Spinal cord (tissue), 10 donors: Measurements from ENCODE around the gene PCSK7. TPM values are rescaled to one million over a fixed set of nuclear protein-coding genes. Genes with fewer than 3 reads are reported as not detected.

Experiments used
- DNase-seq, 6 donors: peaks; one replicate each; pipeline versions ENCODE4 v3.0.0 to v3.0.0-alpha.2; 2013 to 2015; ENCODE audit warnings: low spot score in 6 of 6, low read depth in 4 of 6
- H3K27ac ChIP-seq: one replicate; pipeline ENCODE4 v1.5.1; 2013; ENCODE audit warnings: low read depth, low read length, control low read depth
- H3K27me3 ChIP-seq: one replicate; pipeline ENCODE4 v1.6.1; 2013; ENCODE audit warnings: low read length; ENCODE audit not compliant: control insufficient read depth, insufficient read depth
- H3K36me3 ChIP-seq: one replicate; pipeline ENCODE4 v1.6.1; 2013; ENCODE audit warnings: low read length; ENCODE audit not compliant: control insufficient read depth, insufficient read depth
- H3K4me1 ChIP-seq: one replicate; pipeline ENCODE4 v1.6.1; 2013; ENCODE audit warnings: low read length; ENCODE audit not compliant: control insufficient read depth, insufficient read depth
- H3K4me3 ChIP-seq: one replicate; pipeline ENCODE4 v1.5.1; 2013; ENCODE audit warnings: low read depth, low read length, control low read depth
- H3K9me3 ChIP-seq: one replicate; pipeline ENCODE4 v1.6.1; 2013; ENCODE audit warnings: low read length; ENCODE audit not compliant: control insufficient read depth, insufficient read depth
- WGBS: methylation state at CpG from one replicate; pipeline ENCODE4 v1.1.5; 2013; ENCODE audit warnings: missing lambda C conversion rate; ENCODE audit not compliant: insufficient coverage; 5-methylcytosine and 5-hydroxymethylcytosine counted together
- polyA plus RNA-seq, 2 donors: library from polyadenylated mRNA; unstranded; fragments of 120-200 nt; gene quantifications; one replicate each; pipeline ENCODE4 v1.2.1, GENCODE V29; 2013; ENCODE audit not compliant: insufficient read length in 2 of 2
- total RNA-seq, 2 donors: library from RNA; depleted of rRNA in 1 of 2; stranded (reverse); fragments of 120-200 nt in 1 of 2; fragments of >200 nt in 1 of 2; gene quantifications; one replicate each; pipeline versions ENCODE4 v1.2.3 to v1.2.4, GENCODE V29; 2013 to 2014
- donor health status: healthy.

PCSK7 gene
- total and polyA plus RNA-seq, 4 donors, result 24.8 to 59.6 (median 32.7) TPM

DNA sequence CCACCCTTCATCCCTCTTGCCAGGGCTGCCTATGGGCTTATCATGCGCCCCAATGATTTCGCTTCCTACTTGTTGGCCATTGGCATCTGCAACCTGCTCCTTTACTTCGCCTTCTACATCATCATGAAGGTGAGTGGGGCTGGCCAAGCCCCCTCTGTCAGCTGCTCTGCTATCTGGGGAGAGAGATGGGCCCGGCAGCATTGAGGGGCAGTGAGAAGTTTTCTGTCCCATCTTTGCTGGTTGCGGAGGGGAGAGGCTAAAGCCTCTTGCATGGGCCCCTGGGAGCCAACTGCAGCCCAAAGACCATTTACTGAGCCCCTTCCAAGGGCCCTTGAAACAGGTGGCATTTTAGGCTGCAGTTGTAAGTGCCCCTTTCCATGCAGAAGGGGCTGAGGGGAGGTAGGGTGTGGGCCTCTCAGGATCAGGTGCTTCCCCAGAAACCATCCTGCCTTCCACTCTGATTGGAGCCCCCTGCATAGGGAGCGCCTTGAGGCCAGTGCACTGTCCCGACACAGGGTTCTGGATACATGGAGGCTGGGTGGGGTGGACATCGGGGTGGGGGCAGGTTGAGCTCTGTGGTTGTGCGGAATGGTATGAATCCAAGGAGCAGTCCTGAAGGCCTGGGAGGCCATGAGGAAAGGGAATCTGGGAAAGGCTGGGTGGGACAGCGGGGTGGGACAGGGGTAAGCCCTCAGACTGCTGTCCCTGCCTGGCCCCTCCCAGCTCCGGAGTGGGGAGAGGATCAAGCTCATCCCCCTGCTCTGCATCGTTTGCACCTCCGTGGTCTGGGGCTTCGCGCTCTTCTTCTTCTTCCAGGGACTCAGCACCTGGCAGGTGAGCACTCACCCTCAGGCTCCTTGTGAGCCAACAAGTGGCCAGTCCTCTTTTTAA lies 38.5 kb downstream of the PCSK7 start:
- Histone ChIP-seq H3K4me3 (no peak overlapping the region), H3K27me3 (no peaks in the 10 kb centered on the region), H3K9me3 (no peaks in the 10 kb centered on the region), H3K27ac (no peak overlapping the region), H3K36me3 (peaks cover 94% of the 10 kb centered on the region), H3K4me1 (peaks cover 2% of the 10 kb centered on the region)
- no peak for DNase-seq
- 96% methylated on average over 13 of the region's 15 CpGs for WGBS

DNA sequence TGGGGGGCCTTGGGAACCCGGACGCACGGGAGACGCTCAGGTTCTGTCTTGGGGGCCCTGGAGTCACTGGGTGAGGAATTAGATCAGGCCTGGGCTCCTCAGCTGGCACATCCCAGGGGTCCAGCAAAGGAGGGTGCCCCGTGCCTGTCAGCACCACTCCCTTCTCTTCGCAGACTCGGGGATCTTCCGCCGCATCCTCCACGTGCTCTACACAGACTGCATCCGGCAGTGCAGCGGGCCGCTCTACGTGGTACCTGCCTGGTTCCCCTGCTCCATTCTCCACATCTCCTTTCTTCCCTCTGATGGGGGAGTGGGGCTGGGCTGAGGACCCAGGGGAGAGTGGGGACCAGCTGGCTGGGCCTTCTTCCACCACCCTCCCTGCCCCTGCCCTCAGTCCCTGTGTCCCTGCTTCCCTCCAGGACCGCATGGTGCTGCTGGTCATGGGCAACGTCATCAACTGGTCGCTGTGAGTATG lies 39.4 kb downstream of the PCSK7 start:
- H3K27ac ChIP-seq, result no peak overlapping the region

DNA sequence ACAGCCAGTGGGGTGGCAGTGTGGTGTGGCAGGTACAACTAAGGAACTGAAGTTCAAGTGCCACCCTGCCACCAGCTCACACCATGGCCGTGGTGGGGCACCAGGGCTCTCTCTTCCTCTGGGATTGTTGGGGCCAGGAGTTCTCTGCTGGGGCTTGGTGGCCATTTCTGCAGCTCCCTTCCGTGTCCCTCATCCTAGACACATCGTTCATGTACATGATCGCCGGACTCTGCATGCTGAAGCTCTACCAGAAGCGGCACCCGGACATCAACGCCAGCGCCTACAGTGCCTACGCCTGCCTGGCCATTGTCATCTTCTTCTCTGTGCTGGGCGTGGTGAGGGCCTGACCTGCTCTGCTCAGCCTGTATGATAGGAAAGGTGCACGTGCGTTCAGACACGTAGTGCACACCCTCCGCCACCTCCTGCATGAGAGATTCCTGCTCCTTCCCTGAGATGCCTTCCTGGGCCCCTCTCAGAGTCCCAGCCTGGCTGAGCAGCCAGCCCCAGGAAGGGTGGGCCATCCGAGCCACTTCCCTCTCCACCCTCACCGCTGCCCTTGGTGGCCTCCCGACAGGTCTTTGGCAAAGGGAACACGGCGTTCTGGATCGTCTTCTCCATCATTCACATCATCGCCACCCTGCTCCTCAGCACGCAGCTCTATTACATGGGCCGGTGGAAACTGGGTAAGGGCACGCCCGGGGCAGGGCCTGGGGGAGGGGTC lies 40.0 kb downstream of the PCSK7 start:
- Histone ChIP-seq H3K27ac (no peak overlapping the region), H3K36me3 (peaks cover 99% of the 10 kb centered on the region), H3K4me3 (no peak overlapping the region), H3K4me1 (no peaks in the 10 kb centered on the region), H3K9me3 (no peaks in the 10 kb centered on the region), H3K27me3 (no peaks in the 10 kb centered on the region)
- 93% methylated on average over 24 of the region's 26 CpGs for WGBS
- no peak for DNase-seq

More for the DNA sequence above, 39.4 kb downstream of the PCSK7 start:
- Histone ChIP-seq H3K27me3 (no peaks in the 10 kb centered on the region), H3K4me1 (no peaks in the 10 kb centered on the region), H3K4me3 (no peak overlapping the region), H3K9me3 (no peaks in the 10 kb centered on the region), H3K36me3 (peaks cover 98% of the 10 kb centered on the region)
- WGBS, result 91% methylated on average over 10 of the region's 17 CpGs
- DNase-seq, result no peak

DNA sequence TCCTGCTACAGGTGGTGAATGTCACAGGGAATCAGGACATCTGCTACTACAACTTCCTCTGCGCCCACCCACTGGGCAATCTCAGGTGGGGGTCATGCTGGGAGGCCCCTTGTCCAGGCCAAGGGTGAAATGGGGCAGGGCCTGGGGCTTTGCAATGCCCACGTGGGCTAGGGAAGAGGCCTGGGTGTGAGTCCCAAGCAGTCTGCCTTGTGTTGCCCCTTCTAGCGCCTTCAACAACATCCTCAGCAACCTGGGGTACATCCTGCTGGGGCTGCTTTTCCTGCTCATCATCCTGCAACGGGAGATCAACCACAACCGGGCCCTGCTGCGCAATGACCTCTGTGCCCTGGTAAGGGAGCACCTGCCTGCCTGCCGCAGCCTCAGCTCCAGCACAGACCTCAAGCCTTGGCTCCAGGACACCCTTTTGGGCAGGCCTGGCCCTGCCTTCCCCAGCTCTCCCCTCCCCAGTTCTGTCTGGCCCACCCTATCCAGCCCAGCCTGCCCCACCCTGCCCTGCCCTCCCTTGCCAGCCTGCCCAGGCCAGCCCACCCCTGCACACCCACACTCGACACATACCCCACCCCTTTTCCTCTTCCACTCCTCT lies 41.8 kb downstream of the PCSK7 start:
- no peak for DNase-seq
- Histone ChIP-seq H3K4me3 (no peak overlapping the region), H3K4me1 (no peaks in the 10 kb centered on the region), H3K36me3 (peaks cover 99% of the 10 kb centered on the region), H3K27me3 (no peaks in the 10 kb centered on the region), H3K27ac (no peak overlapping the region), H3K9me3 (no peaks in the 10 kb centered on the region)
- 85% methylated on average over 8 of the region's 8 CpGs for WGBS

DNA sequence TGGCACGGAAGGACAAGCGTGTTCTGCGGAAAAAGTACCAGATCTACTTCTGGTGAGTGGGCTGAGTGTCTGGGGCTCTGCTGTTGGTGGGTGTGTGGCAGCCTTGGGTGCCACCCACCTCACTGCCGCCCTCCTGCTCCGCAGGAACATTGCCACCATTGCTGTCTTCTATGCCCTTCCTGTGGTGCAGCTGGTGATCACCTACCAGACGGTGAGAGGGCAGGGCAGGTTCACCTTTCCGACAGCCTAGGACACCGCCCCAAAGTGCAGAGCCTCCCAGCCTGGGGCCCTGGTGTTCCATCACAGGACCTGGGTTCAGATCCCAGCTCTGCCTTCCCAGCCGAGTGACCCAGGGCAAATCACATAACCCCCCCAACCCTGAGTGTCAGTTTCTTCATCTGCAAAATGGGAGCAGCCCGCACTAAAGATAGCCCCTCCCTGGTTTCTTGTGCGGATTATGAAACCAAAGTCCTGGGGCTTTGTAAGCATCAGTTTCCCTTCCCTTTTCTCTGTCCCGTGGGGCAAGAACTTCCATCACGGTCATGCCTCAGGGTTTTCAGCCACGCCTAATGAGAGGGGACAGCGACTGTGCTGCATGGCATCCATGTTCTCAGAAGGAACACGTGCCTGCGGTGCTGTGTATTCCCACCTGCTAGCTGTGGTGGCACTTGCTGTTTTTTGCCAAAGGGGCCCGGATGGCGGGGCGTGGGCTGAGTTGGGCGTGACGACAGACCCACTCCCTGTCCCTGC lies 42.5 kb downstream of the PCSK7 start:
- Histone ChIP-seq H3K9me3 (no peaks in the 10 kb centered on the region), H3K4me1 (no peaks in the 10 kb centered on the region), H3K27me3 (no peaks in the 10 kb centered on the region), H3K4me3 (no peak overlapping the region), H3K36me3 (peaks cover 97% of the 10 kb centered on the region), H3K27ac (no peak overlapping the region)
- DNase-seq, result no peak
- WGBS, result 94% methylated on average over 22 of the region's 22 CpGs

DNA sequence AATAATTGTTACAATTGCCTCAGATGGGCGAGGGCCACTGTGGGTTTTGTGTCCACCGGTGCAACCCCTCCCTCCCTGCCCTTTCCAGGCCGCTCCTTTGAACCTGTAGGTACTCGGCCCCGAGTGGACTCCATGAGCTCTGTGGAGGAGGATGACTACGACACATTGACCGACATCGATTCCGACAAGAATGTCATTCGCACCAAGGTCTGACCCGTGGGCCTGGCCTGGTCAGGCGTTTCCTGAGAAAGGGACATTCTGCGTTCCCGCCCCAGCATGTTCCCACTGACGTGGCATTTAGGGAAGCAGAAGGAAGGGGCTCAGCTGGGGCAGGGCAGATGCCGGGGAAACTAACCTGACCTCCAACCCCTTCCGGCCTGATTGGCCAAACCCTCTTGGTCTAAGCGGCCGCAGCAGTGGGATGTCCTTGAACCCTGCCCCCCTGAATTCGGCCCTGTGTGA lies 43.2 kb downstream of the PCSK7 start:
- no peaks in the 10 kb centered on the region for H3K9me3 ChIP-seq
- H3K4me3 ChIP-seq, result no peak overlapping the region
- H3K4me1 ChIP-seq, result no peaks in the 10 kb centered on the region
- 90% methylated on average over 18 of the region's 20 CpGs for WGBS
- H3K36me3 ChIP-seq, result peaks cover 95% of the 10 kb centered on the region
- no peak overlapping the region for H3K27ac ChIP-seq
- no peak for DNase-seq
- no peaks in the 10 kb centered on the region for H3K27me3 ChIP-seq

DNA sequence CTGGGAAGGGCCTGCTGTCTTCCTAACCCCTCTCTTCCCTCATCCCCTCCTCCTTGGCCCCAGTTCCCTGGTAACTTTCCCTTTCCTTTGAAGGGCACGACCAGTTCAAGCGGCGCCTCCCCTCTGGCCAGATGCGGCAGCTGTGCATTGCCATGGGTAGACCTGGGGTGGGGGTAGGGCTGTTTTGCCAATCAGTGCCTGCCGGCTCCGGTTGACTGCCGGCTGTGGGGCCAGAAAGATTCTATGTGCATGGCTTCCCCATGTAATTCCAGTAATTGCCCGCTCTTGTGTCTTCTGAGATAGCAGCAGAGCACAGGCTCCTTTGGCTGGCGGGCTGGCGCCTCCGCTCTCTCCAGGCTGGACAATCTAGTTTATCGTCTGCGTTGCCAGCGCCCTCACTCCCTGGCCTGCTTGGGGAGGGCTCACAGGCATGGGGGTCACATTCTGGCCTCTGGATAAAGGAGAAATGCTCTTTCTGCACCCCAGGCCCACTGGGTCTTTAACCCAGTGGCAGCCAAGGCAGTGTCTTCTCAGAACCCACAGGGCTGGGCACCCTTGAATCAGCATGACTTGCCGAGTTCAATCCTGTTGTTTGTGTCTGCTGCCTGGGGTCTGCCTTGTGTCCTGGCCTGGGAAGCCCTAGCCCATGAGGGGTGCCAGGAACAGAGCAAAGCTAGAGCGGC lies 43.9 kb downstream of the PCSK7 start:
- no peaks in the 10 kb centered on the region for H3K4me1 ChIP-seq
- H3K9me3 ChIP-seq, result no peaks in the 10 kb centered on the region
- H3K27me3 ChIP-seq, result no peaks in the 10 kb centered on the region
- no peak overlapping the region for H3K4me3 ChIP-seq
- DNase-seq, result no peak
- whole genome bisulfite sequencing, result 83% methylated on average over 14 of the region's 16 CpGs
- H3K36me3 ChIP-seq, result peaks cover 89% of the 10 kb centered on the region
- H3K27ac ChIP-seq, result no peak overlapping the region

DNA sequence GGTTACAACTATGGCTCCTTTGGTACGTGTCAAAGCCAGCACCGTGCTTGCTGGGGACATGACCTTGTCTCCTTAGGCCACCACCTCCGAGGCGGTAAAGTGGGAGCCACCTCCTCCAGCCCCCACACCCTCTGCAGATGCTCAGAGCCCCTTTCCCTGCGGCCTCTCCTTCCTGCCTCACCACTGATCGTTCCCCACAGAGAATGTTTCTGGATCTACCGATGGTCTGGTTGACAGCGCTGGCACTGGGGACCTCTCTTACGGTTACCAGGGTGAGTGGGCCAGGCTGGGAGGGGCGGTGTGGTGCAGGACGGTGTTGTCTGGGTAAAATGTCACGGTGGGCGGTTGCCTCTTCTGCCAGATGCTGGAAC lies 44.5 kb downstream of the PCSK7 start:
- H3K27me3 ChIP-seq, result no peaks in the 10 kb centered on the region
- 69% methylated on average over 11 of the region's 13 CpGs for WGBS
- DNase-seq, result no peak
- H3K9me3 ChIP-seq, result no peaks in the 10 kb centered on the region
- H3K36me3 ChIP-seq, result peaks cover 88% of the 10 kb centered on the region
- H3K27ac ChIP-seq, result no peak overlapping the region
- H3K4me1 ChIP-seq, result no peaks in the 10 kb centered on the region
- no peak overlapping the region for H3K4me3 ChIP-seq

DNA sequence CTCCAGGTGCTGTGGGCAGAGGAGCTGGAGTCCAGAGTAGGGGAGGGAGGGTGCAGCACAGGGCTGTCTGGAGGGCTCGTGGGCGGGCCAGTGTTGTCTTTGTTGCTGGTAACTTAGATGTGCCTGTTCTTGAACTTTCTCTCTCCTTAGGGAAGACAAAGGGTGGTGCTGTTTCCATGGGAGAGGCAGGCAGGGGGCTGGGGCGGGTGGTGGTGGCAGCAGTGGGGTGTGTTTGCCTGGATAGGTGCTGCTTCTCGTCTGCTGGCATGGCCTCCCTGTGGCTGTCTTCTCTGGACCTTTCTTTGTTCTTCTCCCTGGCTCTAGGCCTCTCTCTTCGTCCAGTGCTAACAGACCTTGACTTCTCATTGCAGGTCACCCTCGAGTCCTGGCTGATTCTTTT lies 44.9 kb downstream of the PCSK7 start:
- Histone ChIP-seq H3K36me3 (peaks cover 88% of the 10 kb centered on the region), H3K9me3 (no peaks in the 10 kb centered on the region), H3K27ac (no peak overlapping the region), H3K4me3 (no peak overlapping the region), H3K27me3 (no peaks in the 10 kb centered on the region), H3K4me1 (no peaks in the 10 kb centered on the region)
- WGBS, result 62% methylated on average over 4 of the region's 6 CpGs
- DNase-seq, result no peak
